ENCODE data around the gene TYW1B.
"Not testable (repeated sequence)": the region's sequence is repeated elsewhere in the genome, so short reads cannot be mapped to it uniquely, and the experiment has no call there.

- TF ChIP-seq CTCF, EZH2phosphoT487 (IDR thresholded peaks at IDR 0.05): not testable (repeated sequence)
Observed at GRCh38 chr7:72822497-72822896, 5.5 kb downstream of the TYW1B start.
